Bronchial epithelial cell (primary cell): ENCODE results near the gene RTL10. TPM values are rescaled to one million over a fixed set of nuclear protein-coding genes. Genes with fewer than 3 reads are reported as not detected.

Experiments used
- DNase-seq: peaks from one replicate; pipeline ENCODE4 v3.0.0-alpha.2; 2010; ENCODE audit warnings: low read depth
- FAIRE-seq: peaks from 2 replicates; lab custom pipeline; 2011; peaks lifted over from hg19 to GRCh38; lab: Jason Lieb, UNC
- H3K27me3 ChIP-seq: 2 replicates; pipeline ENCODE4 v1.5.1; 2011; ENCODE audit warnings: low read length; ENCODE audit not compliant: control insufficient read depth, insufficient read depth
- H3K36me3 ChIP-seq: 2 replicates; pipeline ENCODE4 v1.5.1; 2011; ENCODE audit warnings: low read length; ENCODE audit not compliant: control insufficient read depth, insufficient read depth
- H3K4me3 ChIP-seq: 2 replicates; pipeline ENCODE4 v1.5.1; 2011; ENCODE audit warnings: mild to moderate bottlenecking, low read depth, low read length, control low read depth
- total RNA-seq: library from RNA; depleted of rRNA; stranded (reverse); fragments of >200 nt; gene quantifications from 2 replicates; pipeline ENCODE4 v1.2.1, GENCODE V29; 2014
- TF ChIP-seq, protein P1 (sequence below): IDR thresholded peaks from 2 replicates; pipeline ENCODE4 v1.5.1; 2011; ENCODE audit warnings: mild to moderate bottlenecking, moderate library complexity, low read length, control low read depth, inconsistent platforms; ENCODE audit not compliant: insufficient read depth, severe bottlenecking

Gene RTL10
- total RNA-seq, 1 donor from 2014 or later, result 9.5 TPM

DNA sequence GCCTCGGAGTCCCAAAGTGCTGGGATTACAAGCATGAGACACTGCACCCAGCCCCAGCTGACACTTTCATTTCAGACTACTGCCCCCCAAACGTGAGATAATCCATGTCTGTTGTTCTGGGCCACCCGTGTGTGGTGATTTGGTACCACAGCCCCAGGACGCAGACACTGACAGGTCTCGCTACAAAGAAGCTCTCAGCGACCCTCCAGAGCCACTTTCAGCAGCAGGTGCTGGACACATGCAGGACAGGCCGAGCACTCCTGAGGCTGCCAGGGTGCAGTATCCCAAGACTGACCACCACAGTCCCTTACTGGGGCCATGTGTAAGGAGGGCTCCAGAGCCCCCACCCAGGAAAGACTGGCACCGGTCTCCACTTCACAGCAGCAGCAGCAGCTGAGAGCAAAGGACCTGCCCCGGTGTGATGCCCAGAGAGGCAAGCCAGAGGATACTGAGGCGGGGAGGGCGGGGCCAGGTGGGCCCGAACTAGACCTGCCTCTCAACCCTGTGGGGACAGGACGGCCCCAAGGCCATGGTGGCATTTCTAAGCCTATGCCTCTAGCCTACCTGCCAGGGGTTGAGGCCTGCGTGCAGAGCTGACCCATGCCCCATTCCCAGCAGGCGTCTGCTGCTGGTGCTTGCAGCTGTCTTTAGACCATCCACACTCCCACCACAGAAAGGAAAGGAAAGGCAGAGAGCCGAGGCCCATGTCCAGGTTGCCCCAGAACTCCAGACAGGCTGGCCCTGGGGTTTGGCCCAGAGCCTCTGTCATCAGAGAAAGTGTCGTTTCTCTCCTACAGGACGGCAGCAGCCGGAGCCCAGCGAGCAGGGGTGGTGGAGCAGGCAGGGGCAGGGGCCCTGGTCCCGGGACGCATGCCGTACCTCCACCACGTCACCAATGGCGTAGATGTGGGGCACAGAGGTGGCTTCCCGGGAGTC is 28.0 kb upstream of the RTL10 start:
- FAIRE-seq (no peak), DNase-seq (no peak)
- no peaks in the 10 kb centered on the region for H3K36me3 ChIP-seq
- H3K4me3 ChIP-seq, result no peak overlapping the region
- TF ChIP-seq, protein P1, sequence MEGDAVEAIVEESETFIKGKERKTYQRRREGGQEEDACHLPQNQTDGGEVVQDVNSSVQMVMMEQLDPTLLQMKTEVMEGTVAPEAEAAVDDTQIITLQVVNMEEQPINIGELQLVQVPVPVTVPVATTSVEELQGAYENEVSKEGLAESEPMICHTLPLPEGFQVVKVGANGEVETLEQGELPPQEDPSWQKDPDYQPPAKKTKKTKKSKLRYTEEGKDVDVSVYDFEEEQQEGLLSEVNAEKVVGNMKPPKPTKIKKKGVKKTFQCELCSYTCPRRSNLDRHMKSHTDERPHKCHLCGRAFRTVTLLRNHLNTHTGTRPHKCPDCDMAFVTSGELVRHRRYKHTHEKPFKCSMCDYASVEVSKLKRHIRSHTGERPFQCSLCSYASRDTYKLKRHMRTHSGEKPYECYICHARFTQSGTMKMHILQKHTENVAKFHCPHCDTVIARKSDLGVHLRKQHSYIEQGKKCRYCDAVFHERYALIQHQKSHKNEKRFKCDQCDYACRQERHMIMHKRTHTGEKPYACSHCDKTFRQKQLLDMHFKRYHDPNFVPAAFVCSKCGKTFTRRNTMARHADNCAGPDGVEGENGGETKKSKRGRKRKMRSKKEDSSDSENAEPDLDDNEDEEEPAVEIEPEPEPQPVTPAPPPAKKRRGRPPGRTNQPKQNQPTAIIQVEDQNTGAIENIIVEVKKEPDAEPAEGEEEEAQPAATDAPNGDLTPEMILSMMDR, result no peak
- no peaks in the 10 kb centered on the region for H3K27me3 ChIP-seq

- Histone ChIP-seq H3K27me3 (no peaks in the 10 kb centered on the region), H3K4me3 (no peak overlapping the region), H3K36me3 (no peaks in the 10 kb centered on the region)
- DNase-seq (peak; percentile 75), FAIRE-seq (no peak)
- TF ChIP-seq, protein P1, result no peak
These were observed 26.3 kb upstream of the RTL10 start for GRCh38 chr22:19880786-19881569.

DNA sequence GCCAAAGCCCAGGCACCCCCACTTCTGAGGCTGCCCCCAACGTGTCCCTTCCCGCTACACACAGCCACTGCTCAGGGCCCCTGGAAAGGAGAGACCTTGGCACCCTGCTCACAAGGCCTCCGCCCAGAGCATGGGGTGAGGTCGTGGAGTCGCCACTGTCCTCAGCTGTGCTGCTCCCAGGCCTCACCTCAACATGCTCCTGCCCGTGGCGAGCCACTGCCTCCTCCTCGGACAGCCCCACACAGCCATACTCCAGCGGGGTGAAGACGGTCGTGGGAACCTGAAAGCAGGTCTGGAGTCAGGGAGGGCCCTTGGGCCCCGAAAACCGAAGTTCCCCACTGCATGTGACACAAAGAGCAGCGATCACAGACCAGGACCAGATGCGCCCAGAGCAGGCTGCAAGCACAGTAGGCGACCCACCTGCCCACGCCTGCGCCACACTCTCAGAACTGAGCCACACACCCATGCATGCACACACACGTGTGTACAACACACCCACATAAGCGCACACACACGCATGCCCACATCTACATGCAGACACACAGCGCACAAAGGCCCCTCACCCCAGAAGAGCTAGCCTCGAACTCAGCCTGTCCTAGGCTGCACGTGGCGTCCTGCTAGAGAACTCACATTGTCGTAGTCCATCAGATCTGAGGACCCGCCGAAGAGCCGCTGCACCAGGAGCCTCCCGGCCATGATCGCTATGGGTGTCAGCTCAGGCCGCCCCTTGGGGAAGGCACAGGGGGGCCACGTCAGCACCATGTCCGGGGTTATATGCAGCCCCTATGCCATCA is 25.5 kb upstream of the RTL10 start:
- no peak for DNase-seq
- Histone ChIP-seq H3K36me3 (no peaks in the 10 kb centered on the region), H3K4me3 (no peak overlapping the region), H3K27me3 (no peaks in the 10 kb centered on the region)
- TF ChIP-seq, protein P1, result no peak
- no peak for FAIRE-seq

DNA sequence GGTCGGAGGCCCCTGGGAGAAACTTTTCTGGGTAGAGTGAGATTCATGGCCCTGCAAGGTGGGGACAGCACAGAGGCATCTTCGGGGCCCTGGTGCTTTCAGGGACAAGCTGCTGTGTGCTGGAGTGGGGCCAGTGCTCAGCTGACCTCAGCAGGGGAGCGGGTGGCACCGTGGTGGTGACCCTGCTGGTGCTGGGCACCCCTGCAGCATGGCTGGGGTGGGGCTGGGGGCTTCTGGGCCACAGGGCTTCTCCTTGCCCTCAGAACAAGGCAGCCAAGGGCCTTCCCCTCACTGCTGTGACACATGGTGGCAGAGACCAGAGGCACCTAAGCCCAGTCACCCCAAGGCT is 24.9 kb upstream of the RTL10 start:
- no peak for FAIRE-seq
- TF ChIP-seq, protein P1, result no peak

DNA sequence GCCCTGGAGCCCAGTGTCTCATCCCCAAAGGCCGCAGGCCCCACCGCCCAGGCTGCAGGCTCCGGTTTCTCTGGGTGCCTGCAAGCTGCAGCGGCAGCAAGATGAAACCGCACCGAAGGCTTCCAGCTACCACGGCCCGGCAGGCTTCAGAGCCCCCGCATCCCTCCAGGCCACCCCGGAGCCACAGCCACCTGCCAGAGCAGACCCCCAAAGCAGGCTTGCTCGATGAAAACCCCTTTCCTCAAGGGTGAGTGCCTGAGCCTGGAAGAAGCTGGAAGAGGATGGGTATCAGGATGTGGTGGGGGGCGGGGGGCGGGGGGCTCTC is 24.5 kb upstream of the RTL10 start:
- DNase-seq (no peak), FAIRE-seq (no peak)
- Histone ChIP-seq H3K27me3 (no peaks in the 10 kb centered on the region), H3K36me3 (no peaks in the 10 kb centered on the region), H3K4me3 (no peak overlapping the region)
- TF ChIP-seq, protein P1, result no peak

More for the DNA sequence above, 24.9 kb upstream of the RTL10 start:
- no peak for DNase-seq
- Histone ChIP-seq H3K27me3 (no peaks in the 10 kb centered on the region), H3K4me3 (no peak overlapping the region), H3K36me3 (no peaks in the 10 kb centered on the region)
